Neural cell (in vitro differentiated cells): ENCODE measurements around the gene AMT. TPM values are rescaled to one million over a fixed set of nuclear protein-coding genes. Genes with fewer than 3 reads are reported as not detected.

Experiments
- H2AFZ ChIP-seq: fragments of 200-600, 300-800 bp; sonication (generic), shearing (Covaris generic); 2 replicates; pipeline ENCODE4 v1.6.0; 2014; ENCODE audit warnings: low read depth, mild to moderate bottlenecking, antibody characterized with exemption, low read length, moderate library complexity
- H3F3A ChIP-seq: fragments of 200-600 bp; shearing (Covaris generic); 2 replicates; pipeline ENCODE4 v1.6.1; 2016; ENCODE audit warnings: mild to moderate bottlenecking, moderate library complexity, mixed read lengths, antibody characterized with exemption, low read length; ENCODE audit not compliant: insufficient read depth, poor library complexity, severe bottlenecking
- H3K27ac ChIP-seq: fragments of 200-600, 300-800 bp; sonication (generic), shearing (Covaris generic); 2 replicates; pipeline ENCODE4 v1.5.1; 2014; ENCODE audit warnings: mild to moderate bottlenecking, low read length, moderate library complexity
- H3K27me3 ChIP-seq: fragments of 300-800, 200-600 bp; sonication (generic), shearing (Covaris generic); 2 replicates; pipeline ENCODE4 v1.6.0; 2014; ENCODE audit warnings: mild to moderate bottlenecking, low read depth, low read length, moderate library complexity; ENCODE audit not compliant: insufficient read depth
- H3K36me3 ChIP-seq: fragments of 300-800, 200-600 bp; sonication (generic), shearing (Covaris generic); 2 replicates; pipeline ENCODE4 v1.5.1; 2014; ENCODE audit warnings: mild to moderate bottlenecking, antibody characterized with exemption, low read length, moderate library complexity; ENCODE audit not compliant: insufficient read depth
- H3K4me2 ChIP-seq: fragments of 300-800, 200-600 bp; sonication (generic), shearing (Covaris generic); 2 replicates; pipeline ENCODE4 v1.6.0; 2014; ENCODE audit warnings: mild to moderate bottlenecking, low read length
- H3K4me3 ChIP-seq: fragments of 300-800, 200-600 bp; sonication (generic), shearing (Covaris generic); 2 replicates; pipeline ENCODE4 v1.5.1; 2014; ENCODE audit warnings: mild to moderate bottlenecking, low read length, moderate library complexity
- H3K79me2 ChIP-seq: fragments of 200-600 bp; shearing (Covaris generic); replicated peaks from 2 replicates; pipeline ENCODE4 v1.6.0; 2014; ENCODE audit warnings: mild to moderate bottlenecking, low read length, moderate library complexity; ENCODE audit not compliant: insufficient read depth
- H3K9ac ChIP-seq: fragments of 300-800, 200-600 bp; sonication (generic), shearing (Covaris generic); 2 replicates; pipeline ENCODE4 v1.6.1; 2016; ENCODE audit warnings: mild to moderate bottlenecking, low read length, mixed read lengths
- H3K9me2 ChIP-seq: fragments of 200-600 bp; shearing (Covaris generic); 2 replicates; pipeline ENCODE4 v1.6.1; 2016; ENCODE audit warnings: mild to moderate bottlenecking, low read length, mixed read lengths; ENCODE audit not compliant: insufficient read depth
- H3K9me3 ChIP-seq: fragments of 200-600, 300-800 bp; sonication (generic), shearing (Covaris generic); 2 replicates; pipeline ENCODE4 v1.6.1; 2016; ENCODE audit warnings: mild to moderate bottlenecking, mixed run types, low read length, moderate library complexity, mixed read lengths
- H4K20me1 ChIP-seq: fragments of 200-600 bp; shearing (Covaris generic); 2 replicates; pipeline ENCODE4 v1.6.1; 2016; ENCODE audit warnings: mild to moderate bottlenecking, mixed run types; ENCODE audit not compliant: insufficient read depth
- CTCF ChIP-seq: fragments of 450-650 bp; IDR thresholded peaks from 2 replicates; pipeline ENCODE4 v1.5.1; 2014; ENCODE audit warnings: antibody characterized with exemption, mild to moderate bottlenecking, moderate library complexity; ENCODE audit not compliant: poor library complexity, severe bottlenecking
- EP300 ChIP-seq: fragments of 450-650 bp; conservative IDR thresholded peaks from 2 replicates; pipeline ENCODE4 v1.6.1; 2014; ENCODE audit warnings: antibody characterized with exemption, mild to moderate bottlenecking, moderate library complexity; ENCODE audit not compliant: poor library complexity, severe bottlenecking
- EZH2 ChIP-seq: fragments of 200-600, 300-800 bp; shearing (Covaris generic), sonication (generic); IDR thresholded peaks from 2 replicates; pipeline ENCODE4 v1.6.1; 2014; ENCODE audit warnings: antibody characterized with exemption, low read length, borderline replicate concordance, mild to moderate bottlenecking; ENCODE audit not compliant: insufficient read depth, poor library complexity, severe bottlenecking
- MXI1 ChIP-seq: fragments of 450-650 bp; conservative IDR thresholded peaks from 2 replicates; pipeline ENCODE4 v1.6.1; 2014; ENCODE audit warnings: antibody characterized with exemption, mild to moderate bottlenecking; ENCODE audit not compliant: poor library complexity, severe bottlenecking
- POLR2AphosphoS5 ChIP-seq: IDR thresholded peaks from 2 replicates; pipeline ENCODE4 v1.6.1; 2012
- SMC3 ChIP-seq: fragments of 450-650 bp; conservative IDR thresholded peaks from 2 replicates; pipeline ENCODE4 v1.6.1; 2014; ENCODE audit warnings: antibody characterized with exemption, mild to moderate bottlenecking, moderate library complexity; ENCODE audit not compliant: poor library complexity
- TAF1 ChIP-seq: IDR thresholded peaks from 2 replicates; pipeline ENCODE4 v1.6.1; 2012; ENCODE audit warnings: low read depth
- polyA plus RNA-seq: library from polyadenylated mRNA; depleted of rRNA; stranded (reverse); fragments of >200 nt; gene quantifications from 2 replicates; pipeline ENCODE4 v1.2.3, GENCODE V29; 2014
- TF ChIP-seq, protein P1 (sequence below): IDR thresholded peaks from 2 replicates; pipeline ENCODE4 v1.6.1; 2012; ENCODE audit warnings: borderline replicate concordance

AMT gene
- polyA plus RNA-seq, 1 donor from 2014 or later = 6.1 TPM

- H3K27ac ChIP-seq = no peak overlapping the region
- H3K4me3 ChIP-seq = no peak overlapping the region
- peaks cover 66% of the 10 kb centered on the region for H3K79me2 ChIP-seq
- H3K27me3 ChIP-seq = no peaks in the 10 kb centered on the region
- no peaks in the 10 kb centered on the region for H3F3A ChIP-seq
- no peaks in the 10 kb centered on the region for H3K9me3 ChIP-seq
- H2AFZ ChIP-seq = no peak overlapping the region
- H3K9me2 ChIP-seq = no peaks in the 10 kb centered on the region
- H4K20me1 ChIP-seq = no peaks in the 10 kb centered on the region
- H3K36me3 ChIP-seq = no peaks in the 10 kb centered on the region
- TF ChIP-seq EP300 = no peak
- TF ChIP-seq SMC3 = no peak
- no peak for TF ChIP-seq TAF1
- TF ChIP-seq POLR2AphosphoS5 = no peak
- no peak for TF ChIP-seq MXI1
- TF ChIP-seq, protein P1, sequence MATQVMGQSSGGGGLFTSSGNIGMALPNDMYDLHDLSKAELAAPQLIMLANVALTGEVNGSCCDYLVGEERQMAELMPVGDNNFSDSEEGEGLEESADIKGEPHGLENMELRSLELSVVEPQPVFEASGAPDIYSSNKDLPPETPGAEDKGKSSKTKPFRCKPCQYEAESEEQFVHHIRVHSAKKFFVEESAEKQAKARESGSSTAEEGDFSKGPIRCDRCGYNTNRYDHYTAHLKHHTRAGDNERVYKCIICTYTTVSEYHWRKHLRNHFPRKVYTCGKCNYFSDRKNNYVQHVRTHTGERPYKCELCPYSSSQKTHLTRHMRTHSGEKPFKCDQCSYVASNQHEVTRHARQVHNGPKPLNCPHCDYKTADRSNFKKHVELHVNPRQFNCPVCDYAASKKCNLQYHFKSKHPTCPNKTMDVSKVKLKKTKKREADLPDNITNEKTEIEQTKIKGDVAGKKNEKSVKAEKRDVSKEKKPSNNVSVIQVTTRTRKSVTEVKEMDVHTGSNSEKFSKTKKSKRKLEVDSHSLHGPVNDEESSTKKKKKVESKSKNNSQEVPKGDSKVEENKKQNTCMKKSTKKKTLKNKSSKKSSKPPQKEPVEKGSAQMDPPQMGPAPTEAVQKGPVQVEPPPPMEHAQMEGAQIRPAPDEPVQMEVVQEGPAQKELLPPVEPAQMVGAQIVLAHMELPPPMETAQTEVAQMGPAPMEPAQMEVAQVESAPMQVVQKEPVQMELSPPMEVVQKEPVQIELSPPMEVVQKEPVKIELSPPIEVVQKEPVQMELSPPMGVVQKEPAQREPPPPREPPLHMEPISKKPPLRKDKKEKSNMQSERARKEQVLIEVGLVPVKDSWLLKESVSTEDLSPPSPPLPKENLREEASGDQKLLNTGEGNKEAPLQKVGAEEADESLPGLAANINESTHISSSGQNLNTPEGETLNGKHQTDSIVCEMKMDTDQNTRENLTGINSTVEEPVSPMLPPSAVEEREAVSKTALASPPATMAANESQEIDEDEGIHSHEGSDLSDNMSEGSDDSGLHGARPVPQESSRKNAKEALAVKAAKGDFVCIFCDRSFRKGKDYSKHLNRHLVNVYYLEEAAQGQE = no peak
- no peak for TF ChIP-seq EZH2
- no peak for TF ChIP-seq CTCF
- H3K4me2 ChIP-seq = no peak overlapping the region
- no peak overlapping the region for H3K9ac ChIP-seq
These were observed 38.9 kb downstream of the AMT start for GRCh38 chr3:49383387-49383786.

DNA sequence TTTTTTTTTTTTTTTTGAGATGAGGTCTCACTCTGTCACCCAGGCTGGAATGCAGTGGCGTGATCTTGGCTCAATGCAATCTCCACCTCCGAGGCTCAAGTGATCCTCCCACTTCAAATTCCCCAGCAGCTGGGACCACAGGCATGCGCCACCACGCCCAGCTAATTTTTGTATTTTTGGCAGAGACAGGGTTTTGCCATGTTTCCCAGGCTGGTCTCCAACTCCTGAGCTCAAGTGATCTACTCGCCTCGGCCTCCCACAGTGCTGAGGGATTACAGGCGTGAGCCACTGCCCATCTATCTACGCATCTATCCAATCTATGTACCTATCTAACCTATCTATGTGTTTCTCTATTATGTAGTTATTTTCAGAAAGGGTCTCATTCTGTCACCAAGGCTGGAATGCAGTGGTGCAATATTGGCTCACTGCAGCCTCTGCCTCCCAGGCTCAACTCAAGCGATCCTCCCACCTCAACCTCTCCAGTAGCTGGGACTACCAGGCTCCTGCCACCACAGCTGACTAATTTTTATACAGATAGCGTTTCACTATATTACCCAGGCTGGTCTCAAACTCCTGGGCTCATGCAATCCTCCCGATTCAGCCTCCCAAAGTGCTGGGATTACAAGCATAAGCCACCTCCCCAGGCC is 43.9 kb downstream of the AMT start:
- Histone ChIP-seq H3K4me3 (no peak overlapping the region), H3K9me2 (no peaks in the 10 kb centered on the region), H3F3A (no peaks in the 10 kb centered on the region), H3K9me3 (no peaks in the 10 kb centered on the region), H4K20me1 (no peaks in the 10 kb centered on the region), H3K9ac (no peak overlapping the region), H3K36me3 (no peaks in the 10 kb centered on the region), H3K79me2 (peaks cover 36% of the 10 kb centered on the region), H3K27ac (no peak overlapping the region), H3K4me2 (no peak overlapping the region), H2AFZ (no peak overlapping the region), H3K27me3 (no peaks in the 10 kb centered on the region)
- TF ChIP-seq MXI1 = no peak
- no peak for TF ChIP-seq TAF1
- no peak for TF ChIP-seq EP300
- TF ChIP-seq, protein P1 = no peak
- TF ChIP-seq CTCF = no peak
- TF ChIP-seq POLR2AphosphoS5 = no peak
